K562 (cell line): ENCODE measurements around the gene ERICH6. TPM values are rescaled to one million over a fixed set of nuclear protein-coding genes. Genes with fewer than 3 reads are reported as not detected.
A peak's percentile ranks its signal among the peaks of the same experiment; 100 is the strongest.

Experiments used
- KDM1A ChIP-seq, 2 experiments: fragments of 450-650 bp; IDR thresholded peaks; 2 replicates each; pipeline ENCODE4 v1.6.1; 2016; ENCODE audit warnings: mild to moderate bottlenecking in 2 of 2
- REST ChIP-seq, 2 experiments: fragments of 450-650 bp; formaldehyde crosslinking in 1 of 2; IDR thresholded peaks; 2 replicates each; pipeline versions ENCODE4 v1.4.0 to v1.6.1; 2014 to 2020; ENCODE audit warnings: mild to moderate bottlenecking in 2 of 2, borderline replicate concordance in 1 of 2, low read depth in 1 of 2
- ZNF431 ChIP-seq: sonication (generic); formaldehyde crosslinking; IDR thresholded peaks from 2 replicates; pipeline ENCODE4 v1.8.0; 2022; ENCODE audit warnings: mild to moderate bottlenecking, missing genetic modification reagents
- ZNF830 ChIP-seq: fragments of 250-450 bp; sonication (Bioruptor Pico); IDR thresholded peaks from 2 replicates; pipeline ENCODE4 v1.5.0; 2021; ENCODE audit warnings: mild to moderate bottlenecking
- polyA plus RNA-seq, 8 experiments: library from polyadenylated mRNA; depleted of rRNA in 4 of 8; stranded (reverse) in 5 of 8; unstranded in 3 of 8; fragments of >200 nt; fragmentation: Nextera tagmentation in 2 of 8; fragmentation: Illumina TruSeq in 1 of 8; extraction: Ambion mirVana in 2 of 8; extraction: Trizol in 1 of 8; gene quantifications; 2 replicates each; pipeline versions ENCODE4 v1.2.1 to v1.2.3, GENCODE V29; 2011 to 2014; ENCODE audit warnings: inconsistent platforms in 1 of 8, missing spikeins in 1 of 8
- total RNA-seq, 7 experiments: library from RNA; depleted of rRNA in 6 of 7; stranded (reverse); fragments of >200 nt in 6 of 7; fragmentation: Illumina TruSeq in 2 of 7; extraction: Trizol in 2 of 7; gene quantifications; 2 replicates each; pipeline versions ENCODE4 v1.2.1 to v1.2.3, GENCODE V29; 2011 to 2021; ENCODE audit warnings: low replicate concordance in 1 of 7

Gene ERICH6
- total and polyA plus RNA-seq, 9 of the 15 experiments (the other 6 are each of a cell fraction or from before 2014, with no cell fraction given): not detected

- no peak for TF ChIP-seq REST (IDR thresholded peaks at IDR 0.05; ENCODE audit: borderline replicate concordance)
- TF ChIP-seq REST (CRISPR knock-in tag; IDR thresholded peaks at IDR 0.05; ENCODE audit: low read depth): no peak
- peak; percentile 48; the same call in 1 of the 2 replicates for TF ChIP-seq ZNF431
- TF ChIP-seq KDM1A (IDR thresholded peaks at IDR 0.05): peak; percentile 89 to 91
- no peak for TF ChIP-seq ZNF830
These were observed 30.4 kb upstream of the ERICH6 start (continued) for GRCh38 chr3:150733936-150734794.
